ENCODE data around the gene SLC10A2.

DNA sequence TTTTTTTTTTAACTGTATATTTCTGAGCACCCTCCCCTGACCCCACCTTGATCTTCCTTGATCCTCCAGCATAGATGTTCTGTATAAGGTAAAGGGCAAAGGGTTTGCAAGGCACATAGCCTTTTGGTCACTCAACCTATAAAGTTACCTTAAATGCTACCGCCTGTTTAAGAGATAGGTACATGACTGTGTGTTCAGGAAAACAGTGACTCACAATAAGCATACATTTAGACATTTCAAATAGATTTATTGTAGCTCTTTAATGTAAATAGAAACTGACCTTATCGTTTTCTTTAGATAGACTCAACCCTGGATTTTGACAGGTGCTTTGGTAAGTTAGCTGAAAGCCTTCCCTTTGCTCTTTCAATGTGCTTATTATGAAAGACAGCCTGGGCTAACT, 15.2 kb upstream of the SLC10A2 start:
- TF ChIP-seq YY1 (IDR thresholded peaks at IDR 0.05) = no peak
- TF ChIP-seq EGR1 (IDR thresholded peaks at IDR 0.05; ENCODE audit: low read depth in 2 of 2) = no peak
- no peak for TF ChIP-seq GABPA (IDR thresholded peaks at IDR 0.05 in 1 of 2, conservative IDR thresholded peaks at IDR 0.05 in 1 of 2)
- TF ChIP-seq, protein P1, sequence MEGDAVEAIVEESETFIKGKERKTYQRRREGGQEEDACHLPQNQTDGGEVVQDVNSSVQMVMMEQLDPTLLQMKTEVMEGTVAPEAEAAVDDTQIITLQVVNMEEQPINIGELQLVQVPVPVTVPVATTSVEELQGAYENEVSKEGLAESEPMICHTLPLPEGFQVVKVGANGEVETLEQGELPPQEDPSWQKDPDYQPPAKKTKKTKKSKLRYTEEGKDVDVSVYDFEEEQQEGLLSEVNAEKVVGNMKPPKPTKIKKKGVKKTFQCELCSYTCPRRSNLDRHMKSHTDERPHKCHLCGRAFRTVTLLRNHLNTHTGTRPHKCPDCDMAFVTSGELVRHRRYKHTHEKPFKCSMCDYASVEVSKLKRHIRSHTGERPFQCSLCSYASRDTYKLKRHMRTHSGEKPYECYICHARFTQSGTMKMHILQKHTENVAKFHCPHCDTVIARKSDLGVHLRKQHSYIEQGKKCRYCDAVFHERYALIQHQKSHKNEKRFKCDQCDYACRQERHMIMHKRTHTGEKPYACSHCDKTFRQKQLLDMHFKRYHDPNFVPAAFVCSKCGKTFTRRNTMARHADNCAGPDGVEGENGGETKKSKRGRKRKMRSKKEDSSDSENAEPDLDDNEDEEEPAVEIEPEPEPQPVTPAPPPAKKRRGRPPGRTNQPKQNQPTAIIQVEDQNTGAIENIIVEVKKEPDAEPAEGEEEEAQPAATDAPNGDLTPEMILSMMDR (IDR thresholded peaks at IDR 0.05; ENCODE audit: low read depth, low read length, missing input control) = no peak
